Activated T-cell treated with anti-CD3 and anti-CD28 coated beads for 24 hours (primary cell): Measurements from ENCODE around the gene KDELR3.

Experiments
- DNase-seq: peaks from one replicate; pipeline ENCODE4 v3.0.0-alpha.2; 2020; ENCODE audit warnings: low read depth

The KDELR3 gene

GRCh38 chr22:38440747-38441350 is 27.0 kb upstream of the KDELR3 start:
- DNase-seq, result no peak

- DNase-seq, result no peak
Measured at GRCh38 chr22:38441620-38442287, 26.1 kb upstream of the KDELR3 start.

- DNase-seq, result no peak
Measured at GRCh38 chr22:38442967-38443627, 24.8 kb upstream of the KDELR3 start.

GRCh38 chr22:38443628-38444521 is 24.0 kb upstream of the KDELR3 start:
- DNase-seq, result no peak

GRCh38 chr22:38444783-38445182 is 23.1 kb upstream of the KDELR3 start:
- DNase-seq, result no peak

GRCh38 chr22:38446018-38446601 is 21.8 kb upstream of the KDELR3 start:
- no peak for DNase-seq

- no peak for DNase-seq
Measured at GRCh38 chr22:38448945-38449745, 18.8 kb upstream of the KDELR3 start.

GRCh38 chr22:38449776-38450175 is 18.1 kb upstream of the KDELR3 start:
- no peak for DNase-seq

GRCh38 chr22:38450234-38450797 is 17.6 kb upstream of the KDELR3 start:
- DNase-seq, result no peak

- DNase-seq, result no peak
Measured at GRCh38 chr22:38451404-38451803, 16.5 kb upstream of the KDELR3 start.

- DNase-seq, result no peak
Measured at GRCh38 chr22:38451864-38452263, 16.0 kb upstream of the KDELR3 start.

- no peak for DNase-seq
Measured at GRCh38 chr22:38452373-38453065, 15.4 kb upstream of the KDELR3 start.

- no peak for DNase-seq
Measured at GRCh38 chr22:38453066-38453672, 14.7 kb upstream of the KDELR3 start.

GRCh38 chr22:38453996-38454352 is 13.9 kb upstream of the KDELR3 start:
- DNase-seq, result no peak

GRCh38 chr22:38454353-38455075 is 13.4 kb upstream of the KDELR3 start:
- DNase-seq, result no peak

- no peak for DNase-seq
Measured at GRCh38 chr22:38455076-38455529, 12.8 kb upstream of the KDELR3 start, which contains the start of gene KCNJ4. Gene KCNJ4, minus strand, starts transcription at chr22:38455199. Its CDS starts 27,067 bp downstream, at chr22:38428132.

GRCh38 chr22:38455530-38456271 is 12.2 kb upstream of the KDELR3 start:
- DNase-seq, result no peak

- DNase-seq, result no peak
Measured at GRCh38 chr22:38456272-38456835, 11.5 kb upstream of the KDELR3 start.
